Sigmoid colon (tissue), 3 donors: Measurements from ENCODE around the gene FASTK.

Experiments
- CTCF ChIP-seq, 4 experiments: fragments of 450-650 bp in 3 of 4; fragments of 200-600 bp in 1 of 4; IDR thresholded peaks; one replicate each; pipeline ENCODE4 v1.5.1; 2016 to 2019; ENCODE audit warnings: antibody characterized with exemption in 4 of 4, mild to moderate bottlenecking in 3 of 4, moderate library complexity in 2 of 4
- POLR2A ChIP-seq, 2 donors: fragments of 450-650 bp; IDR thresholded peaks; one replicate each; pipeline ENCODE4 v1.6.1; 2016; ENCODE audit warnings: antibody characterized with exemption in 2 of 2, mild to moderate bottlenecking in 2 of 2, moderate library complexity in 2 of 2

- no peak for TF ChIP-seq CTCF (IDR thresholded peaks at IDR 0.05)
- no peak for TF ChIP-seq POLR2A (IDR thresholded peaks at IDR 0.05)
These were observed 38.4 kb upstream of the FASTK start for GRCh38 chr7:151119055-151119415.
